GM23338 (cell line): ENCODE measurements around the gene F13A1. TPM values are rescaled to one million over a fixed set of nuclear protein-coding genes. Genes with fewer than 3 reads are reported as not detected.

Experiments
- ATAC-seq: fragments of 200-7000 bp; cut with Tn5 transposase; 3 replicates; pipeline ENCODE4 v1.9.1; 2020
- DNase-seq: peaks from one replicate; pipeline ENCODE4 v3.0.0-alpha.2; 2015; ENCODE audit warnings: low spot score
- H2AFZ ChIP-seq: fragments of 200-600 bp; sonication (generic); 2 replicates; pipeline ENCODE4 v1.8.0; 2016; ENCODE audit warnings: antibody characterized with exemption, mild to moderate bottlenecking, moderate library complexity
- H3F3A ChIP-seq: fragments of 200-600 bp; sonication (generic); replicated peaks from 2 replicates; pipeline ENCODE4 v1.8.0; 2017; ENCODE audit warnings: antibody characterized with exemption, mixed run types, low read depth
- H3K27ac ChIP-seq: fragments of 200-600 bp; sonication (generic); 2 replicates; pipeline ENCODE4 v1.6.1; 2016; ENCODE audit warnings: low read depth
- H3K27me3 ChIP-seq: fragments of 200-600 bp; sonication (generic); 2 replicates; pipeline ENCODE4 v1.8.0; 2016; ENCODE audit warnings: mild to moderate bottlenecking, mixed run types, moderate library complexity; ENCODE audit not compliant: insufficient read depth
- H3K36me3 ChIP-seq: fragments of 200-600 bp; sonication (generic); 2 replicates; pipeline ENCODE4 v1.8.0; 2016; ENCODE audit warnings: mild to moderate bottlenecking; ENCODE audit not compliant: insufficient read depth
- H3K4me1 ChIP-seq: fragments of 200-600 bp; sonication (generic); 2 replicates; pipeline ENCODE4 v1.8.0; 2016; ENCODE audit warnings: mild to moderate bottlenecking, moderate library complexity; ENCODE audit not compliant: insufficient read depth
- H3K4me2 ChIP-seq: fragments of 200-600 bp; sonication (generic); 2 replicates; pipeline ENCODE4 v1.7.1; 2017; ENCODE audit warnings: mixed run types
- H3K4me3 ChIP-seq: fragments of 200-600 bp; sonication (generic); 2 replicates; pipeline ENCODE4 v1.6.1; 2016; ENCODE audit warnings: mixed run types
- H3K79me2 ChIP-seq: fragments of 200-600 bp; sonication (generic); replicated peaks from 2 replicates; pipeline ENCODE4 v1.8.0; 2017; ENCODE audit warnings: mild to moderate bottlenecking; ENCODE audit not compliant: insufficient read depth
- H3K9me2 ChIP-seq: fragments of 200-600 bp; sonication (generic); 2 replicates; pipeline ENCODE4 v1.8.0; 2017; ENCODE audit not compliant: insufficient read depth
- H4K20me1 ChIP-seq: fragments of 200-600 bp; sonication (generic); replicated peaks from 2 replicates; pipeline ENCODE4 v1.8.0; 2017; ENCODE audit warnings: mild to moderate bottlenecking; ENCODE audit not compliant: insufficient read depth
- H3K27ac Mint-ChIP-seq: 2 replicates; pipeline ENCODE4 v1.8.0; 2020; ENCODE audit warnings: inconsistent platforms, mild to moderate bottlenecking, moderate library complexity, mixed read lengths
- H3K27me3 Mint-ChIP-seq: 3 replicates; pipeline ENCODE4 v1.8.0; 2022; ENCODE audit warnings: low read depth, mild to moderate bottlenecking, moderate library complexity, mixed read lengths, inconsistent platforms; ENCODE audit not compliant: insufficient read depth, poor library complexity
- H3K36me3 Mint-ChIP-seq: 3 replicates; pipeline ENCODE4 v1.8.0; 2021; ENCODE audit warnings: low read depth, mild to moderate bottlenecking, inconsistent platforms, moderate library complexity, mixed read lengths
- H3K4me1 Mint-ChIP-seq: 3 replicates; pipeline ENCODE4 v1.8.0; 2020; ENCODE audit warnings: mild to moderate bottlenecking, inconsistent platforms, mixed read lengths
- H3K4me3 Mint-ChIP-seq: 3 replicates; pipeline ENCODE4 v1.8.0; 2021; ENCODE audit warnings: moderate library complexity, mild to moderate bottlenecking, inconsistent platforms, mixed read lengths
- H3K9me3 Mint-ChIP-seq: 3 replicates; pipeline ENCODE4 v1.8.0; 2020; ENCODE audit warnings: moderate library complexity, mild to moderate bottlenecking, inconsistent platforms, mixed read lengths
- CREB1 ChIP-seq: fragments of 250-450 bp; sonication (Bioruptor Pico); IDR thresholded peaks from 2 replicates; pipeline ENCODE4 v1.5.0; 2020; ENCODE audit warnings: low read depth, mild to moderate bottlenecking, moderate library complexity
- ETS1 ChIP-seq: IDR thresholded peaks from 2 replicates; pipeline ENCODE4 v1.6.1; 2016; ENCODE audit warnings: antibody characterized with exemption
- EZH2 ChIP-seq: fragments of 200-600 bp; sonication (generic); IDR thresholded peaks from one replicate; pipeline ENCODE4 v1.8.0; 2017; ENCODE audit warnings: antibody characterized with exemption, mild to moderate bottlenecking, low read depth; ENCODE audit not compliant: unreplicated experiment
- EZH2phosphoT487 ChIP-seq: fragments of 200-600 bp; sonication (generic); IDR thresholded peaks from one replicate; pipeline ENCODE4 v1.8.1; 2018; ENCODE audit warnings: antibody characterized with exemption; ENCODE audit not compliant: unreplicated experiment
- JUNB ChIP-seq: IDR thresholded peaks from one replicate; pipeline ENCODE4 v1.6.1; 2016; ENCODE audit warnings: antibody characterized with exemption; ENCODE audit not compliant: unreplicated experiment
- NANOG ChIP-seq: IDR thresholded peaks from 2 replicates; pipeline ENCODE4 v1.6.1; 2016; ENCODE audit warnings: antibody characterized with exemption, borderline replicate concordance
- POLR2AphosphoS5 ChIP-seq: IDR thresholded peaks from 2 replicates; pipeline ENCODE4 v1.6.1; 2016; ENCODE audit warnings: antibody characterized with exemption, low read depth
- REST ChIP-seq: IDR thresholded peaks from one replicate; pipeline ENCODE4 v1.6.1; 2018; ENCODE audit warnings: antibody characterized with exemption; ENCODE audit not compliant: unreplicated experiment
- STAT1 ChIP-seq: IDR thresholded peaks from one replicate; pipeline ENCODE4 v1.6.1; 2016; ENCODE audit warnings: antibody characterized with exemption; ENCODE audit not compliant: unreplicated experiment
- ZNF114 ChIP-seq: fragments of 250-450 bp; sonication (Bioruptor Pico); IDR thresholded peaks from 2 replicates; pipeline ENCODE4 v1.5.0; 2020; ENCODE audit warnings: mild to moderate bottlenecking, moderate library complexity
- ZNF331 ChIP-seq: fragments of 250-450 bp; sonication (Bioruptor Pico); IDR thresholded peaks from 2 replicates; pipeline ENCODE4 v1.5.0; 2020; ENCODE audit warnings: low read depth, mild to moderate bottlenecking, moderate library complexity
- ZNF462 ChIP-seq: fragments of 250-450 bp; sonication (Bioruptor Pico); IDR thresholded peaks from 2 replicates; pipeline ENCODE4 v1.5.0; 2020; ENCODE audit warnings: mild to moderate bottlenecking, moderate library complexity
- polyA plus RNA-seq: library from polyadenylated mRNA; unstranded; fragments of >200 nt; fragmentation: Nextera tagmentation; extraction: Ambion mirVana; gene quantifications from 2 replicates; pipeline ENCODE4 v1.2.1, GENCODE V29; 2016
- total RNA-seq: library from RNA; depleted of rRNA; stranded (reverse); fragments of >200 nt; shearing (Covaris generic); gene quantifications from 2 replicates; pipeline ENCODE4 v1.2.3, GENCODE V29; 2014
- TF ChIP-seq, protein P1 (sequence below), 2 experiments: fragments of 200-600 bp in 1 of 2; sonication (generic) in 1 of 2; conservative IDR thresholded peaks; 2 replicates each; pipeline versions ENCODE4 v1.5.1 to v1.6.1; 2016 to 2017; ENCODE audit warnings: antibody characterized with exemption in 2 of 2, low read depth in 2 of 2, mild to moderate bottlenecking in 2 of 2, moderate library complexity in 1 of 2

Gene F13A1
- total and polyA plus RNA-seq, 2 experiments from 2014 or later = 0.31 to 0.32 TPM

GRCh38 chr6:6191909-6192308 lies 128.6 kb downstream of the F13A1 start:
- Histone ChIP-seq H3K4me1 (no peaks in the 10 kb centered on the region), H3K27me3 (no peaks in the 10 kb centered on the region), H3K36me3 (no peaks in the 10 kb centered on the region), H3K4me2 (no peak overlapping the region), H3K9me2 (peaks cover 4% of the 10 kb centered on the region; the same call in 1 of the 2 replicates), H3K79me2 (no peaks in the 10 kb centered on the region), H2AFZ (no peak overlapping the region), H3F3A (no peaks in the 10 kb centered on the region), H3K4me3 (no peak overlapping the region), H4K20me1 (no peaks in the 10 kb centered on the region), H3K27ac (no peak overlapping the region)
- DNase-seq = no peak
- Mint-ChIP-seq H3K36me3 (peaks cover 5% of the 10 kb centered on the region; the same call in 2 of the 3 replicates), H3K4me3 (no peak overlapping the region), H3K4me1 (peaks cover 8% of the 10 kb centered on the region), H3K9me3 (peaks cover 14% of the 10 kb centered on the region; the same call in 2 of the 3 replicates), H3K27me3 (no peaks in the 10 kb centered on the region), H3K27ac (no peak overlapping the region)
- ATAC-seq = no peak
- TF ChIP-seq POLR2AphosphoS5 (no peak), EZH2phosphoT487 (no peak), ETS1 (no peak), EZH2 (no peak), ZNF462 (CRISPR knock-in tag) (no peak), ZNF331 (CRISPR knock-in tag) (no peak), ZNF114 (no peak), CREB1 (CRISPR knock-in tag) (no peak), REST (no peak), STAT1 (no peak), NANOG (no peak), JUNB (no peak)
- TF ChIP-seq, protein P1, sequence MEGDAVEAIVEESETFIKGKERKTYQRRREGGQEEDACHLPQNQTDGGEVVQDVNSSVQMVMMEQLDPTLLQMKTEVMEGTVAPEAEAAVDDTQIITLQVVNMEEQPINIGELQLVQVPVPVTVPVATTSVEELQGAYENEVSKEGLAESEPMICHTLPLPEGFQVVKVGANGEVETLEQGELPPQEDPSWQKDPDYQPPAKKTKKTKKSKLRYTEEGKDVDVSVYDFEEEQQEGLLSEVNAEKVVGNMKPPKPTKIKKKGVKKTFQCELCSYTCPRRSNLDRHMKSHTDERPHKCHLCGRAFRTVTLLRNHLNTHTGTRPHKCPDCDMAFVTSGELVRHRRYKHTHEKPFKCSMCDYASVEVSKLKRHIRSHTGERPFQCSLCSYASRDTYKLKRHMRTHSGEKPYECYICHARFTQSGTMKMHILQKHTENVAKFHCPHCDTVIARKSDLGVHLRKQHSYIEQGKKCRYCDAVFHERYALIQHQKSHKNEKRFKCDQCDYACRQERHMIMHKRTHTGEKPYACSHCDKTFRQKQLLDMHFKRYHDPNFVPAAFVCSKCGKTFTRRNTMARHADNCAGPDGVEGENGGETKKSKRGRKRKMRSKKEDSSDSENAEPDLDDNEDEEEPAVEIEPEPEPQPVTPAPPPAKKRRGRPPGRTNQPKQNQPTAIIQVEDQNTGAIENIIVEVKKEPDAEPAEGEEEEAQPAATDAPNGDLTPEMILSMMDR (conservative IDR thresholded peaks at IDR 0.05; ENCODE audit: low read depth in 2 of 2) = no peak
